Measurements from ENCODE around the gene UBXN6.
A peak's percentile ranks its signal among the peaks of the same experiment; 100 is the strongest.

UBXN6 gene, protein sequence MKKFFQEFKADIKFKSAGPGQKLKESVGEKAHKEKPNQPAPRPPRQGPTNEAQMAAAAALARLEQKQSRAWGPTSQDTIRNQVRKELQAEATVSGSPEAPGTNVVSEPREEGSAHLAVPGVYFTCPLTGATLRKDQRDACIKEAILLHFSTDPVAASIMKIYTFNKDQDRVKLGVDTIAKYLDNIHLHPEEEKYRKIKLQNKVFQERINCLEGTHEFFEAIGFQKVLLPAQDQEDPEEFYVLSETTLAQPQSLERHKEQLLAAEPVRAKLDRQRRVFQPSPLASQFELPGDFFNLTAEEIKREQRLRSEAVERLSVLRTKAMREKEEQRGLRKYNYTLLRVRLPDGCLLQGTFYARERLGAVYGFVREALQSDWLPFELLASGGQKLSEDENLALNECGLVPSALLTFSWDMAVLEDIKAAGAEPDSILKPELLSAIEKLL

GRCh38 chr19:4457654-4458395 lies at the start of gene UBXN6:
Gene UBXN6 (minus strand): TSS chr19:4457794. CDS start chr19:4457697, 97 bp downstream.
- peak; percentile 100 for DNase-seq

DNA sequence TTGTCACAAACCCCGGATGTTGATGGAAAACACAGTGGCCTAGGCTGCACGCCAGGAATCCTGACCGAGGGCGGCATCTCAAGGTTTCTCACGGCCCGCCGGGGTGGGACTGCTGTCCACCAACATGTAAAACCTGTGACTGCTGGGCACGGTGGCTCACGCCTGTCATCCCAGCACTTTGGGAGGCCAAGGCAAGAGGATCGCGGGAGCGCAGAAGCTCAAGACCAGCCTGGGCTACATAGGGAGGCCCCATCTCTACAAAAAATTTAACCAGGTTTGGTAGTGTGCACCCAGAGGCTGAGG lies 49.5 kb upstream of the UBXN6 start:
- no peak for DNase-seq

DNA sequence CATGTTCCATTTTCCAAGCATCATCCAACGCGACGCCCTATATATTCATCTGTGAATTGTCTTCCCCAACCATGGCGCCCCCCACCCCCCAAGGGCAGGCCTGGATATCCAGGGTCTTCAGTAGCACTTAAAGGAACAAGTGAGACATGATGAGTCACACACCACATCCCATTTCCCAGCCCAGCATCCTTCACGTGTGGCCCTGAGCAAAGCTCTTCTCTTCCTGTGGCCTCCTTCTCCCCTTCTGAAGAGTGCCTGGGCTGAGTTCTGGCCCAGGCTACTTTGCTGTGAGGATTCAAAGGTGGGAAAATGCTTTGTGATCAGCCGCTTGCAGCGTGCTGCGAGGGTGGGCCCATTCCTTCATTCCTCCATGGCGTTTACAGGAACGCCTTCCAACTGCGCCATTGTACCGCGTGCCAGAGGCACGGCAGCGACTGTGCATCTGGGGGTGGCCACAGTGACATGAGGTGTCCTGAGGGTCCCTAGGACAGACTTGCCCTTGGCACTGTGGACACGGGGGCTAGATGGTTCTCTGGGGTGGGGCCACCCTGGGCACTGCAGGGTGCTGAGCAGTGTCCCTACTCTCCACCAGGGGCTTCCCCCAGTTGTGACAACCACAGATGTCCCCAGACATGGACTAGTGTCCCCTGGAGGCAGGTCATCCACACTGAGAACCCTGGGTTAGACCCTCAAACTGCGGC lies 49.0 kb upstream of the UBXN6 start:
- DNase-seq: no peak

- DNase-seq: no peak
Measured at GRCh38 chr19:4505570-4506448, 48.2 kb upstream of the UBXN6 start.

DNA sequence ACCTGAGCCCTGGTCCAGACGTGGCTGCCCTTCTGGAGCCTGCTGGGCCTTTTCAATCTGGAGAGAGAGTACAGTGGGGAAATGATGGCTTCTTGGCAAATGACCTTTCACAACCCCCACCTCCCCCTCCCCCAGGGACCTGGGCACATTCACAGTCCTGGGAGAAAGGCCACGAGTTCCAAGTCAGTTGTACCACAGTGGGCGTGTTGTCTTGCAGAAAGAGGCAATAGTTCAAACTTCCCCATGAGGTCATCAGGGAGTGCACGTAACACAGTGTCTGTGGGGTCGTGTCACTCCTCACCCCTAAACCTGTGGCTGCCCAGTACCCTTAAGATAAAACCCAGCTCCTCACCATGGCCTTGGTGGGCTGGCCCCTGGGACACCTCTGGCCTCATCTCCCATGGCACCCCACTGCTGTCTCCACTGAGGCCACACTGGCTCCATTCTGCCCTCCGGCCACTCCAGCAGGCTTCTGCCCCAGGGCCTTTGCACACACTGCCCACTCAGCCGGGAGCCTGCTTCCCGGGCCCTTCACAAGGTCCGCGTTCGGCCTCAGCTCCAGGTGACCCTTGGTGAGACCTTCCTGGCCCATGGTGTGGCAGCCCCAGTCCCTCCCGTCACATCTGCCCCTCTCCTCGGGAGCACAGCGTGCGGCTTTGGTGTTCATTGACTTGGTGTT lies 47.4 kb upstream of the UBXN6 start:
- DNase-seq: no peak

- peak; percentile 55 for DNase-seq
Measured at GRCh38 chr19:4504297-4504701, 46.7 kb upstream of the UBXN6 start.

GRCh38 chr19:4503825-4504170 lies 46.2 kb upstream of the UBXN6 start:
- DNase-seq: no peak

GRCh38 chr19:4503132-4503824 lies 45.7 kb upstream of the UBXN6 start:
- peak; percentile 71 for DNase-seq

GRCh38 chr19:4502282-4503131 lies 44.9 kb upstream of the UBXN6 start:
- DNase-seq: peak; percentile 23

DNA sequence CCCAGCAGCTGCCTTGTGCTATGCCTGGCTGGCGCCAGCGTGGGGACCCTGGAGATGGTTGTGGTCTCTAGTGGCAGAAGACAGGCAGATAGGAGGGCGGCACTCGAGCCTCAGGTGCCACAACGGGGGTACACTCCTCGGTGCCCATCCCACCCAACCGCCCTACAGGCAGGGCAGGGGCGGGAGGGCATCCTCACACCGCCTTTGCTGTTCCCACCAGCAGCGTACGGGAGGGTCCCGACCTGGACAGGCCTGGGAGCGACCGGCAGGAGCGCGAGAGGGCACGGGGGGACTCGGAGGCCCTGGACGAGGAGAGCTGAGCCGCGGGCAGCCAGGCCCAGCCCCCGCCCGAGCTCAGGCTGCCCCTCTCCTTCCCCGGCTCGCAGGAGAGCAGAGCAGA lies 44.1 kb upstream of the UBXN6 start:
- no peak for DNase-seq

DNA sequence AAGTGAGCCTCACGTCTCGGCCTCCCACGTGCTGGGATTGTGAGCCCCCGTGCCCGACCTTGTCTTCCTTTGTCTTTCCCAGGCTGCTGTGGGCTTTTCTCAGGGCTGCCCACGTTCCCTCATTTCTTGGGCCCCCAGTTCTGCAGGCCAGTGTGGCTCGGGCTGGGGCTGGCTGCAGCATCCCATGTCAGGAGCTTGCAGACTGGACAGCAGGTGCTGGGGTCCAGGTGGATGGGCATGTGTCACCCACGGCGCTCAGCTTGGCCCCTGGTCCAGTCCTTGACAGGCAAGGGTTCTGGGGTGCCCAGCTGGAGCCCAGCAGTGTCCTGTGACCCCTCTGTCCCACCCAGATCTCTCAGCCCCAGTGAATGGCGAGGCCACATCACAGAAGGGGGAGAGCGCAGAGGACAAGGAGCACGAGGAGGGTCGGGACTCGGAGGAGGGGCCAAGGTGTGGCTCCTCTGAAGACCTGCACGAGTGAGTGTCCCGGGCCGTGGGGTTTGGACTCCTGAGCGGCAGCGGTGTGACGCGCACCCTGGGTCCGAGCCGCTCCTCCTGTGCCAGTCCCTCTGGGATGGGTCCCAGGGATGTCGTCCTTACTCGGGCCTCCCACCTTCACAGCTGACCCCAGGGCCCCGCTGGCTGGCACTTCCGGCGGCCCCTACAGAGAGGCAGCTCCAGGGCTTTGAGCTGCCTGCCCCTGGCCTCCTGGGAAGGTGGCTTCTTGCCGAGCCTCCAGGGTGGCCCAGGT lies 43.4 kb upstream of the UBXN6 start:
- no peak for DNase-seq

DNA sequence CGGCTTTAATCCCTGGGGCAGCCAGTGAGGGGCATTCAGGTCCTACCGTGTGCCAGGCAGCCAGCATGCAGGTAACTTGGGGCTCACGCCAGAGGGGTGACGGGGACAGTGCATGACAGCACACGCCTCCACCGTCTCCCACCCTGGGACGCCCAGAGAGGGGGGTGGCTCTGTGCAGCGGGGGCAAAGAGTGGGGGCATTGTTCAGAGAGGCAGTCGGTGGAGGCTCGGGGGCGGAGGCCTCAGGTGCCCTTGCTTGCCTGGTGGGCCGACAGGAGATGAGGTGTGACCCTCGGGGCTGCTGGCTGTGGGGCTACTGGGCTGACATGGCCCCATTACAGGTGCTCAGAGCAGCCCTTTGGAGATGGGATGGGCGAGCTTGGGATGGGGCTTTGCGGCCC lies 42.3 kb upstream of the UBXN6 start:
- no peak for DNase-seq

DNA sequence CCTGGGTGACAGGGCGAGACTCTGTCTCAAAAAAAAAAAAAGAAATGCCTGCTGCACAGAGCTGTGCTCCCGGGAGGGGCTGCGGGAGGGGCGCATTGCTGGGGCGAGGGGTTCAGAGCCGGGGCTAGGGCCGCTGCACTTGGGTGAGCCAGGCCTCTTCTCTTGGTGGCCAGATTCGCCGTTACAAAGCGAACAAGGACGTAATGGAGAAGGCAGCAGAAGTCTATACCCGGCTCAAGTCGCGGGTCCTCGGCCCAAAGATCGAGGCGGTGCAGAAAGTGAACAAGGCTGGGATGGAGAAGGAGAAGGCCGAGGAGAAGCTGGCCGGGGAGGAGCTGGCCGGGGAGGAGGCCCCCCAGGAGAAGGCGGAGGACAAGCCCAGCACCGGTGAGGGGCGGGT lies 41.7 kb upstream of the UBXN6 start:
- DNase-seq: no peak

DNA sequence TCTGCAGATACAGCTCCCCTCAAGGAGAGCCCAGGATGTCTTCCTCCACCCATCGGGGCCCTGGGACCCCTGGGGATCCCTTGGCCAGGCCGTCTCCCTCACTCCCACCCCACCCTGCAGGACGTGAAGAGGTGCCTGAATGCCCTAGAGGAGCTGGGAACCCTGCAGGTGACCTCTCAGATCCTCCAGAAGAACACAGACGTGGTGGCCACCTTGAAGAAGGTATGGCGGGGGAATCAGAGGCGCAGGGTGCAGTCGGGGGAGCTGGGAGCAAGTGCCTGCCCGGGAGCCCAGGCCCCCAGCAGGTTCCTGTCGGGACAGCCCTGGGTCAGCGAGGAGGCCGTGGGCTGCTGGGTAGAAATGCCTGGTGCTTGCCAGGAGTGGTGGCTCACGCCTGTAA lies 41.1 kb upstream of the UBXN6 start:
- DNase-seq: no peak

GRCh38 chr19:4497770-4498389 lies 40.3 kb upstream of the UBXN6 start:
- DNase-seq: no peak

DNA sequence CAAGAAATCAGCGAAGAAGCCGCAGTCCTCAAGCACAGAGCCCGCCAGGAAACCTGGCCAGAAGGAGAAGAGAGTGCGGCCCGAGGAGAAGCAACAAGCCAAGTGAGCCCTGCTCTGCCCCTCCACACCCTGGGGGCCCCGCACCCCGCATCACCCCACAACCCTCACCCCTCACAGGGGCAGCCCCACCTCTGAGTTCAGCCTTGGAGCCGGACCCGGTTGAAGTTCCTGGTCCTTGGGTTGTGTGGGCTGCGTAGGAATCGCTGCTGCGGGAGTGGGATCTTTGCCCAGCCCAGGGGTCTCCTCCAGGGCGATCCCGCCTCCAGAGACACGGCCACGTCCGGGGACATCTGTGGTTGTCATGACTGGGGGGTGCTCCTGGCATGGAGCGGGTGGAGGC lies 38.7 kb upstream of the UBXN6 start:
- no peak for DNase-seq

GRCh38 chr19:4495471-4495870 lies 37.9 kb upstream of the UBXN6 start:
- no peak for DNase-seq

- no peak for DNase-seq
Measured at GRCh38 chr19:4494691-4495064, 37.1 kb upstream of the UBXN6 start.

DNA sequence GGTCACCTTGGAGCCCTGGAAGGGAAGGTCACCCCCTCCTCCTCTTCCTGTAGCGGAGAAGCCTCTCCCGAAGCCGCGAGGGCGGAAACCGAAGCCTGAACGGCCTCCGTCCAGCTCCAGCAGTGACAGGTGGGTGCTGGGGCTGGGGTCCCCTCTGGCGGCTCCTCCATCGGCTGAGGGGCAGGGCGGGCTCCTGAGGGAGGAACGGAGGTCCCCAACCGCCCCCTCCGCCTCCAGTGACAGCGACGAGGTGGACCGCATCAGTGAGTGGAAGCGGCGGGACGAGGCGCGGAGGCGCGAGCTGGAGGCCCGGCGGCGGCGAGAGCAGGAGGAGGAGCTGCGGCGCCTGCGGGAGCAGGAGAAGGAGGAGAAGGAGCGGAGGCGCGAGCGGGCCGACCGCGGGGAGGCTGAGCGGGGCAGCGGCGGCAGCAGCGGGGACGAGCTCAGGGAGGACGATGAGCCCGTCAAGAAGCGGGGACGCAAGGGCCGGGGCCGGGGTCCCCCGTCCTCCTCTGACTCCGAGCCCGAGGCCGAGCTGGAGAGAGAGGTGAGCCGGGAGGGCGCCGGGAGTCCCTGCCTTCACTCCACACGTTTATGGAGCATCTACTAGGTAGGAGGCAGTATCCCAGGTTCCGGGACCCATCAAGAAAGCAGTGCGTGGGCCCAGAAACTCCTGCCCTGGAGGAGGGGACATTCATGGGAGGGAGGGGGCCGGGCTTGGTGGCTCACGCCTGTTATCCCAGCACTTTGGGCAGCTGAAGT lies 36.5 kb upstream of the UBXN6 start:
- DNase-seq: no peak

Data from retina (tissue), 1 donor.